Testis (tissue), 2 donors: ENCODE measurements around the gene SCPEP1.

Experiments used
- POLR2A ChIP-seq: fragments of 450-650 bp; IDR thresholded peaks from one replicate; pipeline ENCODE4 v1.6.1; 2017; ENCODE audit warnings: antibody characterized with exemption, mild to moderate bottlenecking, moderate library complexity
- TF ChIP-seq, protein P1 (sequence below), 3 experiments: fragments of 450-650 bp in 2 of 3; fragments of 200-600 bp in 1 of 3; sonication (generic) in 1 of 3; IDR thresholded peaks; one replicate each; pipeline ENCODE4 v1.5.1; 2016 to 2019; ENCODE audit warnings: antibody characterized with exemption in 3 of 3, mild to moderate bottlenecking in 2 of 3, moderate library complexity in 1 of 3

- no peak for TF ChIP-seq POLR2A
- TF ChIP-seq, protein P1, sequence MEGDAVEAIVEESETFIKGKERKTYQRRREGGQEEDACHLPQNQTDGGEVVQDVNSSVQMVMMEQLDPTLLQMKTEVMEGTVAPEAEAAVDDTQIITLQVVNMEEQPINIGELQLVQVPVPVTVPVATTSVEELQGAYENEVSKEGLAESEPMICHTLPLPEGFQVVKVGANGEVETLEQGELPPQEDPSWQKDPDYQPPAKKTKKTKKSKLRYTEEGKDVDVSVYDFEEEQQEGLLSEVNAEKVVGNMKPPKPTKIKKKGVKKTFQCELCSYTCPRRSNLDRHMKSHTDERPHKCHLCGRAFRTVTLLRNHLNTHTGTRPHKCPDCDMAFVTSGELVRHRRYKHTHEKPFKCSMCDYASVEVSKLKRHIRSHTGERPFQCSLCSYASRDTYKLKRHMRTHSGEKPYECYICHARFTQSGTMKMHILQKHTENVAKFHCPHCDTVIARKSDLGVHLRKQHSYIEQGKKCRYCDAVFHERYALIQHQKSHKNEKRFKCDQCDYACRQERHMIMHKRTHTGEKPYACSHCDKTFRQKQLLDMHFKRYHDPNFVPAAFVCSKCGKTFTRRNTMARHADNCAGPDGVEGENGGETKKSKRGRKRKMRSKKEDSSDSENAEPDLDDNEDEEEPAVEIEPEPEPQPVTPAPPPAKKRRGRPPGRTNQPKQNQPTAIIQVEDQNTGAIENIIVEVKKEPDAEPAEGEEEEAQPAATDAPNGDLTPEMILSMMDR (IDR thresholded peaks at IDR 0.05), result no peak
These were observed 25.0 kb downstream of the SCPEP1 start for GRCh38 chr17:57002904-57003303.
